Stimulated activated CD8-positive, alpha-beta memory T cell treated with anti-CD3 and anti-CD28 coated beads, Interleukin-12 subunit alpha, Interleukin-12 subunit beta, amount 100 ng/mL, for 24 hours (primary cell): ENCODE measurements around the gene TSN.

ENCODE experiments used
- DNase-seq: peaks from one replicate; pipeline ENCODE4 v3.0.0-alpha.2; 2020; ENCODE audit errors: extremely low read depth

The TSN gene

GRCh38 chr2:121746071-121746578 is 9.3 kb upstream of the TSN start:
- DNase-seq = no peak

GRCh38 chr2:121748202-121748601 is 7.2 kb upstream of the TSN start:
- no peak for DNase-seq

GRCh38 chr2:121754851-121755236 is 607 bp upstream of the TSN start:
- no peak for DNase-seq

- no peak for DNase-seq
These were observed 9.3 kb downstream of the TSN start for GRCh38 chr2:121764681-121765228.

GRCh38 chr2:121766624-121767023 is 11.2 kb downstream of the TSN start:
- no peak for DNase-seq

- no peak for DNase-seq
These were observed 12.8 kb downstream of the TSN start for GRCh38 chr2:121768143-121768755.

- no peak for DNase-seq
These were observed 16.7 kb downstream of the TSN start for GRCh38 chr2:121771976-121772742.

GRCh38 chr2:121774235-121774634 is 18.8 kb downstream of the TSN start:
- DNase-seq = no peak

GRCh38 chr2:121776361-121776760 is 20.9 kb downstream of the TSN start:
- DNase-seq = no peak

- no peak for DNase-seq
These were observed 21.6 kb downstream of the TSN start for GRCh38 chr2:121776885-121777698.

GRCh38 chr2:121777699-121778058 is 22.2 kb downstream of the TSN start:
- no peak for DNase-seq

GRCh38 chr2:121778741-121779487 is 23.5 kb downstream of the TSN start:
- DNase-seq = no peak

- no peak for DNase-seq
These were observed 27.7 kb downstream of the TSN start for GRCh38 chr2:121783180-121783579.

GRCh38 chr2:121788685-121789084 is 33.2 kb downstream of the TSN start:
- DNase-seq = no peak

- no peak for DNase-seq
These were observed 35.0 kb downstream of the TSN start for GRCh38 chr2:121790276-121790956.

- DNase-seq = no peak
These were observed 35.8 kb downstream of the TSN start for GRCh38 chr2:121791290-121791689.

- no peak for DNase-seq
These were observed 36.4 kb downstream of the TSN start for GRCh38 chr2:121791801-121792221.

- no peak for DNase-seq
These were observed 38.4 kb downstream of the TSN start for GRCh38 chr2:121793816-121794215.

- DNase-seq = no peak
These were observed 38.8 kb downstream of the TSN start for GRCh38 chr2:121794233-121794632.

- no peak for DNase-seq
These were observed 40.8 kb downstream of the TSN start for GRCh38 chr2:121796239-121796638.

GRCh38 chr2:121798617-121799016 is 43.2 kb downstream of the TSN start:
- DNase-seq = no peak
